Mesenchymal stem cell (in vitro differentiated cells and primary cell): ENCODE data around the gene ORAI2.
A peak's percentile ranks its signal among the peaks of the same experiment; 100 is the strongest.

Experiments
- DNase-seq: peaks from one replicate; pipeline ENCODE4 v3.0.0-alpha.2; 2013
- H2AFZ ChIP-seq: one replicate; pipeline ENCODE4 v1.6.1; 2013; ENCODE audit warnings: low read depth, mild to moderate bottlenecking, control low read depth, inconsistent platforms, low read length, moderate library complexity
- H2AK5ac ChIP-seq: 2 replicates; pipeline ENCODE4 v1.6.1; 2013; ENCODE audit warnings: low read length, moderate library complexity, mild to moderate bottlenecking, inconsistent platforms; ENCODE audit not compliant: severe bottlenecking
- H2BK120ac ChIP-seq: one replicate; pipeline ENCODE4 v1.6.1; 2013; ENCODE audit warnings: low read depth, mild to moderate bottlenecking, inconsistent platforms, low read length, moderate library complexity
- H2BK12ac ChIP-seq, 2 experiments: one replicate each; pipeline ENCODE4 v1.6.1; 2013; ENCODE audit warnings: inconsistent platforms in 2 of 2, low read length in 2 of 2, mild to moderate bottlenecking in 2 of 2, moderate library complexity in 2 of 2, control low read depth in 1 of 2
- H2BK15ac ChIP-seq: one replicate; pipeline ENCODE4 v1.6.1; 2013; ENCODE audit warnings: mild to moderate bottlenecking, low read depth, inconsistent platforms; ENCODE audit not compliant: poor library complexity, severe bottlenecking
- H2BK5ac ChIP-seq: 2 replicates; pipeline ENCODE4 v1.6.1; 2013; ENCODE audit warnings: low read depth, mild to moderate bottlenecking, low read length, control low read depth, inconsistent platforms; ENCODE audit not compliant: poor library complexity, severe bottlenecking
- H3K14ac ChIP-seq, 2 experiments: one replicate each; pipeline ENCODE4 v1.6.1; 2013; ENCODE audit warnings: inconsistent platforms in 2 of 2, low read length in 2 of 2, control low read depth in 1 of 2, mild to moderate bottlenecking in 1 of 2, moderate library complexity in 1 of 2
- H3K18ac ChIP-seq, 2 experiments: one replicate each; pipeline ENCODE4 v1.6.1; 2013; ENCODE audit warnings: inconsistent platforms in 2 of 2, low read length in 2 of 2, control low read depth in 1 of 2, low read depth in 1 of 2, mild to moderate bottlenecking in 1 of 2
- H3K23ac ChIP-seq, 2 experiments: one replicate each; pipeline ENCODE4 v1.6.1; 2013; ENCODE audit warnings: inconsistent platforms in 2 of 2, low read length in 2 of 2, mild to moderate bottlenecking in 2 of 2, moderate library complexity in 2 of 2, control low read depth in 1 of 2
- H3K27ac ChIP-seq: 2 replicates; pipeline ENCODE4 v1.5.1; 2013; ENCODE audit warnings: mild to moderate bottlenecking, moderate library complexity, low read length, control low read depth, inconsistent platforms; ENCODE audit not compliant: poor library complexity, severe bottlenecking
- H3K27me3 ChIP-seq, 2 experiments: 2 replicates each; pipeline versions ENCODE4 v1.6.1 to v1.7.0; 2013; ENCODE audit warnings: low read length in 2 of 2, mild to moderate bottlenecking in 2 of 2, moderate library complexity in 2 of 2, control low read depth in 1 of 2, inconsistent platforms in 1 of 2; ENCODE audit not compliant: control insufficient read depth in 1 of 2, insufficient read depth in 1 of 2
- H3K36me3 ChIP-seq, 2 experiments: 2 replicates each; pipeline versions ENCODE4 v1.6.1 to v1.7.0; 2013; ENCODE audit warnings: low read length in 2 of 2, control low read depth in 1 of 2, inconsistent platforms in 1 of 2, low read depth in 1 of 2, mild to moderate bottlenecking in 1 of 2; ENCODE audit not compliant: insufficient read depth in 2 of 2, control insufficient read depth in 1 of 2
- H3K4ac ChIP-seq, 2 experiments: one replicate each; pipeline ENCODE4 v1.6.1; 2013; ENCODE audit warnings: inconsistent platforms in 2 of 2, low read length in 2 of 2, mild to moderate bottlenecking in 2 of 2, moderate library complexity in 2 of 2, control low read depth in 1 of 2, low read depth in 1 of 2
- H3K4me1 ChIP-seq: 2 replicates; pipeline ENCODE4 v1.6.1; 2013; ENCODE audit warnings: low read depth, low read length, control low read depth; ENCODE audit not compliant: control insufficient read depth, insufficient read depth
- H3K4me2 ChIP-seq: 2 replicates; pipeline ENCODE4 v1.6.1; 2013; ENCODE audit warnings: low read length, mild to moderate bottlenecking, inconsistent platforms; ENCODE audit not compliant: poor library complexity, severe bottlenecking
- H3K4me3 ChIP-seq, 2 experiments: 2 replicates each; pipeline versions ENCODE4 v1.5.1 to v1.7.0; 2013; ENCODE audit warnings: low read length in 2 of 2, mild to moderate bottlenecking in 2 of 2, control low read depth in 1 of 2, low read depth in 1 of 2; ENCODE audit not compliant: insufficient read depth in 1 of 2
- H3K79me1 ChIP-seq: replicated peaks from 2 replicates; pipeline ENCODE4 v1.6.1; 2013; ENCODE audit warnings: mild to moderate bottlenecking, control low read depth, low read length, inconsistent platforms; ENCODE audit not compliant: poor library complexity, severe bottlenecking
- H3K9ac ChIP-seq: 2 replicates; pipeline ENCODE4 v1.7.0; 2013; ENCODE audit warnings: mild to moderate bottlenecking, low read length, moderate library complexity
- H3K9me3 ChIP-seq: 2 replicates; pipeline ENCODE4 v1.7.0; 2013; ENCODE audit warnings: mild to moderate bottlenecking, low read length; ENCODE audit not compliant: control insufficient read depth
- H4K8ac ChIP-seq: one replicate; pipeline ENCODE4 v1.6.1; 2013; ENCODE audit warnings: inconsistent platforms, mild to moderate bottlenecking, low read length, moderate library complexity
- H4K91ac ChIP-seq: one replicate; pipeline ENCODE4 v1.6.1; 2013; ENCODE audit warnings: mild to moderate bottlenecking, low read length, inconsistent platforms
- WGBS: methylation state at CpG from one replicate; pipeline ENCODE4 v1.1.7; 2013; ENCODE audit warnings: mixed read lengths; 5-methylcytosine and 5-hydroxymethylcytosine counted together

ORAI2 gene

GRCh38 chr7:102457352-102457924 is 24.1 kb downstream of the ORAI2 start:
- no peak for DNase-seq
- Histone ChIP-seq H3K23ac (no peak overlapping the region), H3K18ac (no peak overlapping the region), H3K9me3 (no peaks in the 10 kb centered on the region), H4K91ac (no peak overlapping the region), H3K27me3 (no peaks in the 10 kb centered on the region), H2AK5ac (no peak overlapping the region), H2BK15ac (no peak overlapping the region), H3K79me1 (peaks cover 20% of the 10 kb centered on the region), H3K4me3 (no peak overlapping the region), H3K4me1 (peaks cover 2% of the 10 kb centered on the region), H2BK12ac (no peak overlapping the region), H2AFZ (no peak overlapping the region), H3K14ac (no peak overlapping the region), H2BK5ac (no peak overlapping the region), H3K27ac (no peak overlapping the region), H3K36me3 (peaks cover 36 to 56% of the 10 kb centered on the region in 2 experiments), H3K4ac (no peak overlapping the region), H3K9ac (no peak overlapping the region), H4K8ac (no peak overlapping the region), H3K4me2 (no peak overlapping the region), H2BK120ac (no peak overlapping the region)
- WGBS, result 97% methylated on average over 40 of the region's 40 CpGs

DNA sequence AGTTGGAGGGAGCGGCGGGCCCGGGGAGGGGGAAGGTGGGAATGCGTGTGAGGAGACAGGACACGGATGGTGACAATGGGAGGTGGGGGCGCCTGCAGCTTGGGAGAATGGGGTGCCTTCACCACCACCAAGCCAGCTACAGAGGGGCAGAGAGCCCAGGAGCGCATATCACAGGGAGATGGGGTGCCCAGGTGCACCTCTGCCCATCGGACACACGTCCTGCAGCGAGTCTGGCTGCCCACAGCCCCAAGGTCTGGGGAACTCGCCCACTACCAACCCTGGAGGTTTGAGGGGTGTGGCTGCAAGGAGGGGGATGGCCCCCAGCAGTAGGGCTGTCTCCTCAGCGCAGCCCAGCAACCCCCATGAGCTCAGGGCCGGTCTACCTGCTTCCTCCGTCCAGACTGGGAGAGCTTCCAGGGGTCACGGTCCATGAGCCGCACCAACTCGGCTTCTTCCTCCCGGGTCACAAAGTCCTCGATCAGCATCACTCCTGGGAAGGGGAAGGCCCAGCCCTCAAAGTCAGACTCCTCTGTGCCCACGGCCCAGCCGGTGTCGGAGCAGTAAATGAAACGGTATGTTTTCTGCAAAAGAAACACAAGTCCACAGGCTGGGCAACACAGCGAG is 26.0 kb downstream of the ORAI2 start:
- Histone ChIP-seq H2AK5ac (no peak overlapping the region), H4K8ac (no peak overlapping the region), H3K36me3 (peaks cover 36 to 56% of the 10 kb centered on the region in 2 experiments), H2BK120ac (no peak overlapping the region), H2AFZ (no peak overlapping the region), H2BK12ac (no peak overlapping the region), H3K4ac (no peak overlapping the region), H3K27me3 (no peaks in the 10 kb centered on the region), H3K18ac (no peak overlapping the region), H3K4me2 (no peak overlapping the region), H3K9ac (no peak overlapping the region), H2BK15ac (no peak overlapping the region), H3K9me3 (no peaks in the 10 kb centered on the region), H3K4me1 (peaks cover 8% of the 10 kb centered on the region), H3K79me1 (peaks cover 32% of the 10 kb centered on the region), H2BK5ac (no peak overlapping the region), H3K14ac (no peak overlapping the region), H4K91ac (no peak overlapping the region), H3K27ac (no peak overlapping the region), H3K23ac (no peak overlapping the region), H3K4me3 (no peak overlapping the region)
- DNase-seq, result no peak
- 98% methylated on average over 20 of the region's 24 CpGs for WGBS

DNA sequence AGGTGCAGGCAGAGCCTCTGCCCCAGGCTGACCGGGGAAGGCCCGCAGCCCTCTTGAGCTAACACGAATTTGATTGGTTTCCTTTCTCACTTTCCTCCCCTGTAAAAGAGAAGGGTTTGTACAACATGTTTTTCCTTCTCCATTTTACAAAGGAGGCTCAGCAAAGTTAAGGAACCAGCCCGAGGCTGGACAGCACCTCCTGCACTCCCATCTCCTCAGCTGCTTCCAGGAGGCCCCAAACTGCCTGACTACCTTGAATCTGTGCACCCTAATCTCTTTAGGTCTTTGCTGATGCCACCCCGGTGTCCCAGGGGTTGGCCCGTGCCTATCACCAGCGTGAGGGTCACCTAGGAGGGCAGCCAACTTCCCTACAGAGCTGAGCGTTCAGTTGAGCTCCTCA is 27.1 kb downstream of the ORAI2 start:
- 98% methylated on average over 8 of the region's 8 CpGs for WGBS
- Histone ChIP-seq H3K4ac (no peak overlapping the region), H3K14ac (no peak overlapping the region), H3K27ac (no peak overlapping the region), H3K9me3 (no peaks in the 10 kb centered on the region), H3K79me1 (peaks cover 38% of the 10 kb centered on the region), H4K8ac (no peak overlapping the region), H3K27me3 (no peaks in the 10 kb centered on the region), H3K4me2 (no peak overlapping the region), H3K4me1 (peaks cover 9% of the 10 kb centered on the region), H2AFZ (no peak overlapping the region), H2BK120ac (no peak overlapping the region), H2AK5ac (no peak overlapping the region), H4K91ac (no peak overlapping the region), H3K36me3 (peaks cover 36 to 52% of the 10 kb centered on the region in 2 experiments), H3K9ac (no peak overlapping the region), H3K4me3 (no peak overlapping the region), H3K23ac (no peak overlapping the region), H2BK5ac (no peak overlapping the region), H3K18ac (no peak overlapping the region), H2BK12ac (no peak overlapping the region), H2BK15ac (no peak overlapping the region)
- DNase-seq, result no peak

GRCh38 chr7:102463841-102464576 is 30.6 kb downstream of the ORAI2 start:
- Histone ChIP-seq H2BK12ac (peak overlapping the region; percentile 61 to 83), H3K79me1 (peaks cover 50% of the 10 kb centered on the region), H3K4me3 (peak overlapping the region; percentile 99 to 100), H3K36me3 (peaks cover 11 to 45% of the 10 kb centered on the region in 2 experiments), H2BK120ac (peak overlapping the region; percentile 44), H2AK5ac (peak overlapping the region; percentile 71), H3K14ac (peak overlapping the region in 1 of 2 experiments; percentile 97), H4K91ac (peak overlapping the region; percentile 95), H2BK15ac (peak overlapping the region; percentile 74), H3K18ac (peak overlapping the region; percentile 96 to 99), H3K27ac (peak overlapping the region; percentile 39), H3K27me3 (no peaks in the 10 kb centered on the region), H3K4ac (peak overlapping the region; percentile 95 to 96), H3K4me1 (peaks cover 25% of the 10 kb centered on the region), H3K9me3 (no peaks in the 10 kb centered on the region), H3K4me2 (peak overlapping the region; percentile 82), H2BK5ac (no peak overlapping the region), H4K8ac (peak overlapping the region; percentile 99), H3K23ac (peak overlapping the region in 1 of 2 experiments; percentile 98), H2AFZ (peak overlapping the region; percentile 99), H3K9ac (peak overlapping the region; percentile 99)
- peak; percentile 25 for DNase-seq
- 25% methylated on average over 24 of the region's 24 CpGs for WGBS
